OCI-LY1 (cell line): ENCODE results near the gene LRP1.

Experiments
- H2AFZ ChIP-seq: fragments of 200-600 bp; sonication (generic), shearing (Covaris generic); 2 replicates; pipeline ENCODE4 v1.6.0; 2014; ENCODE audit warnings: antibody characterized with exemption, mild to moderate bottlenecking, low read length
- H3F3A ChIP-seq: fragments of 200-600 bp; sonication (generic), shearing (Covaris generic); 2 replicates; pipeline ENCODE4 v1.6.0; 2014; ENCODE audit warnings: mild to moderate bottlenecking, antibody characterized with exemption, low read length, moderate library complexity; ENCODE audit not compliant: insufficient read depth
- H3K27ac ChIP-seq: fragments of 200-600 bp; sonication (generic); 2 replicates; pipeline ENCODE4 v1.5.1; 2014; ENCODE audit warnings: low read length, mixed run types, mild to moderate bottlenecking, low read depth; ENCODE audit not compliant: poor library complexity, severe bottlenecking
- H3K27me3 ChIP-seq: fragments of 200-600 bp; sonication (generic); 2 replicates; pipeline ENCODE4 v1.6.0; 2014; ENCODE audit warnings: antibody characterized with exemption, mild to moderate bottlenecking, low read length, moderate library complexity; ENCODE audit not compliant: insufficient read depth
- H3K36me3 ChIP-seq: fragments of 200-600 bp; sonication (generic); 2 replicates; pipeline ENCODE4 v1.6.1; 2014; ENCODE audit warnings: mild to moderate bottlenecking, antibody characterized with exemption, low read length, moderate library complexity, mixed read lengths; ENCODE audit not compliant: insufficient read depth
- H3K4me1 ChIP-seq: fragments of 200-600 bp; sonication (generic); 2 replicates; pipeline ENCODE4 v1.5.1; 2014; ENCODE audit warnings: mild to moderate bottlenecking, low read length, moderate library complexity; ENCODE audit not compliant: insufficient read depth, severe bottlenecking
- H3K4me2 ChIP-seq: fragments of 200-600 bp; sonication (generic), shearing (Covaris generic); 2 replicates; pipeline ENCODE4 v1.6.1; 2014; ENCODE audit warnings: low read length
- H3K4me3 ChIP-seq: fragments of 200-600 bp; sonication (generic); 2 replicates; pipeline ENCODE4 v1.5.1; 2014; ENCODE audit warnings: low read length, low read depth, mild to moderate bottlenecking, mixed read lengths; ENCODE audit not compliant: poor library complexity, severe bottlenecking
- H3K79me2 ChIP-seq: fragments of 200-600 bp; shearing (Covaris generic); 2 replicates; pipeline ENCODE4 v1.6.1; 2016; ENCODE audit warnings: mixed run types, low read length, mixed read lengths; ENCODE audit not compliant: insufficient read depth
- H3K9ac ChIP-seq: fragments of 200-600 bp; sonication (generic), shearing (Covaris generic); 2 replicates; pipeline ENCODE4 v1.6.1; 2014; ENCODE audit warnings: mild to moderate bottlenecking, low read length, mixed read lengths
- H3K9me2 ChIP-seq: fragments of 200-600 bp; sonication (generic), shearing (Covaris generic); 2 replicates; pipeline ENCODE4 v1.6.1; 2014; ENCODE audit warnings: low read depth, mild to moderate bottlenecking, low read length, mixed read lengths
- H3K9me3 ChIP-seq: fragments of 200-600 bp; shearing (Covaris generic); 2 replicates; pipeline ENCODE4 v1.6.1; 2014; ENCODE audit warnings: low read length, mixed read lengths
- H4K20me1 ChIP-seq: fragments of 200-600 bp; sonication (generic), shearing (Covaris generic); 2 replicates; pipeline ENCODE4 v1.6.0; 2016; ENCODE audit warnings: mild to moderate bottlenecking, low read length; ENCODE audit not compliant: insufficient read depth
- EZH2 ChIP-seq: fragments of 200-600 bp; sonication (generic), shearing (Covaris generic); IDR thresholded peaks from 2 replicates; pipeline ENCODE4 v1.8.0; 2017; ENCODE audit warnings: borderline replicate concordance, mixed run types, mild to moderate bottlenecking, antibody characterized with exemption, low read length, moderate library complexity, mixed read lengths
- TF ChIP-seq, protein P1 (sequence below): fragments of 200-600 bp; sonication (generic), shearing (Covaris generic); IDR thresholded peaks from 2 replicates; pipeline ENCODE4 v1.5.1; 2017; ENCODE audit warnings: mild to moderate bottlenecking, antibody characterized with exemption, low read length, moderate library complexity, mixed read lengths

The LRP1 gene

DNA sequence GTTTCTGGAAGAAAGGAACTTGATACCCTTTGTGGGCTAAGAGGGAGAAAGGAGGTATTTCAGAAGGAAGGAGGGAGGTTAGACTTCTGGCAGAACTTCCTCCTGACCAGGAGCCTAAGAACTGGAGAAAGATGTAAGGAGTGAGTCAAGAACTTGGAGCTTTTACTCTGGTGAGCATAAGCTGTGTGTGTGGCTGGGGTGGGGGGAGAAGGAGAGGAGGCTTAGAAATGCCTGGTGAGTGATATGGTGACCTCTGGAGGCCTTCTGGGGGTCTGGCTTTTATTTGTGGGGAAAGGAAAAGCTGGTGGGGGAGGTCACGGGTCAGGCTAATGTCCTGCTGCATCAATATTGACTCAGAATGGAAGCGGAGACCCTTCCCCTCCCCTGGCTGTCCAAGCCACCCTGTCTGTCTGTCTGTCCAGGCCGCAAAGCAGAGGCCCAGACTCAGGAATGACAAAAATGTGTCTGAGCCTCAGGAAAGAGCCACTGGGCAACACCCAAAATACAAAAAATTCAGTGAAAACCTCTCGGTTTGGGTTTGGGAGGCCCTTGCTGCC lies 4.8 kb downstream of the LRP1 start:
- no peak overlapping the region for H3K27ac ChIP-seq
- H3K4me1 ChIP-seq, result peaks cover under 1% of the 10 kb centered on the region
- no peak overlapping the region for H3K4me2 ChIP-seq
- TF ChIP-seq, protein P1, sequence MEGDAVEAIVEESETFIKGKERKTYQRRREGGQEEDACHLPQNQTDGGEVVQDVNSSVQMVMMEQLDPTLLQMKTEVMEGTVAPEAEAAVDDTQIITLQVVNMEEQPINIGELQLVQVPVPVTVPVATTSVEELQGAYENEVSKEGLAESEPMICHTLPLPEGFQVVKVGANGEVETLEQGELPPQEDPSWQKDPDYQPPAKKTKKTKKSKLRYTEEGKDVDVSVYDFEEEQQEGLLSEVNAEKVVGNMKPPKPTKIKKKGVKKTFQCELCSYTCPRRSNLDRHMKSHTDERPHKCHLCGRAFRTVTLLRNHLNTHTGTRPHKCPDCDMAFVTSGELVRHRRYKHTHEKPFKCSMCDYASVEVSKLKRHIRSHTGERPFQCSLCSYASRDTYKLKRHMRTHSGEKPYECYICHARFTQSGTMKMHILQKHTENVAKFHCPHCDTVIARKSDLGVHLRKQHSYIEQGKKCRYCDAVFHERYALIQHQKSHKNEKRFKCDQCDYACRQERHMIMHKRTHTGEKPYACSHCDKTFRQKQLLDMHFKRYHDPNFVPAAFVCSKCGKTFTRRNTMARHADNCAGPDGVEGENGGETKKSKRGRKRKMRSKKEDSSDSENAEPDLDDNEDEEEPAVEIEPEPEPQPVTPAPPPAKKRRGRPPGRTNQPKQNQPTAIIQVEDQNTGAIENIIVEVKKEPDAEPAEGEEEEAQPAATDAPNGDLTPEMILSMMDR, result no peak
- TF ChIP-seq EZH2, result no peak
- H3K9ac ChIP-seq, result no peak overlapping the region
- no peaks in the 10 kb centered on the region for H3K9me2 ChIP-seq
- no peaks in the 10 kb centered on the region for H3F3A ChIP-seq
- no peak overlapping the region for H2AFZ ChIP-seq
- no peak overlapping the region for H3K4me3 ChIP-seq
- H4K20me1 ChIP-seq, result no peaks in the 10 kb centered on the region
- H3K27me3 ChIP-seq, result 0 out of 2 replicates have a peak, but pooled peaks cover 4% of the 10 kb centered on the region
- H3K36me3 ChIP-seq, result no peaks in the 10 kb centered on the region
- no peaks in the 10 kb centered on the region for H3K79me2 ChIP-seq
- H3K9me3 ChIP-seq, result no peaks in the 10 kb centered on the region

- Histone ChIP-seq H3K36me3 (no peaks in the 10 kb centered on the region), H3K9me2 (no peaks in the 10 kb centered on the region), H4K20me1 (no peaks in the 10 kb centered on the region), H3K27me3 (0 out of 2 replicates have a peak, but pooled peaks cover 4% of the 10 kb centered on the region), H3K79me2 (no peaks in the 10 kb centered on the region), H3K9me3 (no peaks in the 10 kb centered on the region), H3K4me1 (no peaks in the 10 kb centered on the region), H3K4me2 (no peak overlapping the region), H3K4me3 (no peak overlapping the region), H2AFZ (no peak overlapping the region), H3F3A (no peaks in the 10 kb centered on the region), H3K27ac (no peak overlapping the region), H3K9ac (no peak overlapping the region)
- TF ChIP-seq EZH2, result no peak
- TF ChIP-seq, protein P1, result no peak
These were observed 5.6 kb downstream of the LRP1 start for GRCh38 chr12:57133916-57134315.

DNA sequence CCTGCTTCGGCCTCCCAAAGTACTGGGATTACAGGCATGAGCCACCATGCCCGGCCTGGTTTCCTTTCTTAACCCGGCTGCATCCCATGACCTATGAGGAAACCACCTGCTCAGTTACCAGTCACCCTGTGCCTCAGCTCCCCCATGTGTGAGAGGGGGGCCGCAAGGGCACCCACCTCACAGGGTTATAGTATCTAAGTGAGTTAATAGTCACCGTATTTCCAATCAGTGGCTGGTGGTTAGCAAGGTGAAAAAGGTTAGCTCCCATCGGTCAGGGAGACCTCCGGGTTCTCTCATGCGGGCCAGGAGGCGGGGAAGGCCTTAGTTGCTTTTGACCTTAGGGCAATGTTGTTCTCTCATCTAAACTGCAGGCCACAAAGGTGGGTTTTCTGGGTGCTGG lies 6.7 kb downstream of the LRP1 start:
- no peaks in the 10 kb centered on the region for H3K36me3 ChIP-seq
- no peak overlapping the region for H3K9ac ChIP-seq
- no peaks in the 10 kb centered on the region for H4K20me1 ChIP-seq
- H2AFZ ChIP-seq, result no peak overlapping the region
- H3K79me2 ChIP-seq, result no peaks in the 10 kb centered on the region
- H3K9me3 ChIP-seq, result no peaks in the 10 kb centered on the region
- H3K27me3 ChIP-seq, result 0 out of 2 replicates have a peak, but pooled peaks cover 4% of the 10 kb centered on the region
- H3K9me2 ChIP-seq, result no peaks in the 10 kb centered on the region
- TF ChIP-seq EZH2, result no peak
- TF ChIP-seq, protein P1, result no peak
- no peak overlapping the region for H3K4me3 ChIP-seq
- no peaks in the 10 kb centered on the region for H3K4me1 ChIP-seq
- H3K27ac ChIP-seq, result no peak overlapping the region
- no peak overlapping the region for H3K4me2 ChIP-seq
- H3F3A ChIP-seq, result no peaks in the 10 kb centered on the region
